Keratinocyte (primary cell): Measurements from ENCODE around the gene SCAF4.

Experiments
- EZH2 ChIP-seq: IDR thresholded peaks from one replicate; pipeline ENCODE4 v1.6.1; 2012; ENCODE audit warnings: inconsistent platforms, mild to moderate bottlenecking, low read length, moderate library complexity
- TF ChIP-seq, protein P1 (sequence below), 3 experiments: IDR thresholded peaks in 1 of 3; conservative IDR thresholded peaks in 1 of 3; optimal IDR thresholded peaks in 1 of 3; 2 replicates in 2 of 3; 3 replicates in 1 of 3; pipeline versions ENCODE3 to v1.5.1; 2011; ENCODE audit warnings: low read length in 3 of 3, mild to moderate bottlenecking in 3 of 3, moderate library complexity in 2 of 3, control low read depth in 1 of 3, inconsistent platforms in 1 of 3; ENCODE audit not compliant: insufficient read depth in 2 of 3; ENCODE audit errors: extremely low read depth in 1 of 3

DNA sequence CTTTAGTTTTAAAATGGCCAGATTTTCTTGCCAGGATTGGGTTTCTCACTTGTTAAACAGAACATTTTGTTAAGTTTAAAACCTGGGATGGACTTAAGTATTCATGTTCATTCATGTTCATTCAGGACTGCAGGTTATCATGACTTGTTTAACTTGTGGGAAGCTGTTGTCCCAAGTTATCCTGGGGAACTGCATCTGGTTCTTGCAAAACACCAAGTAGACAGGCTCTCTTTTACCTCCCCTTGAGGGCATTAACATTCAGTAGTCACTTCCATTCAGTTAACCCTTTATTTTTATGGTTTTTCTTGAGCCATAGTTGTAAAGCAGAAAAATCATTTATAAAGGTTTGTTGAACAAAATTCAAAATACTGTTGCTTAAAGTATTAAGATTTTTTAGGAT is 64.3 kb downstream of the SCAF4 start:
- no peak for TF ChIP-seq EZH2
- TF ChIP-seq, protein P1, sequence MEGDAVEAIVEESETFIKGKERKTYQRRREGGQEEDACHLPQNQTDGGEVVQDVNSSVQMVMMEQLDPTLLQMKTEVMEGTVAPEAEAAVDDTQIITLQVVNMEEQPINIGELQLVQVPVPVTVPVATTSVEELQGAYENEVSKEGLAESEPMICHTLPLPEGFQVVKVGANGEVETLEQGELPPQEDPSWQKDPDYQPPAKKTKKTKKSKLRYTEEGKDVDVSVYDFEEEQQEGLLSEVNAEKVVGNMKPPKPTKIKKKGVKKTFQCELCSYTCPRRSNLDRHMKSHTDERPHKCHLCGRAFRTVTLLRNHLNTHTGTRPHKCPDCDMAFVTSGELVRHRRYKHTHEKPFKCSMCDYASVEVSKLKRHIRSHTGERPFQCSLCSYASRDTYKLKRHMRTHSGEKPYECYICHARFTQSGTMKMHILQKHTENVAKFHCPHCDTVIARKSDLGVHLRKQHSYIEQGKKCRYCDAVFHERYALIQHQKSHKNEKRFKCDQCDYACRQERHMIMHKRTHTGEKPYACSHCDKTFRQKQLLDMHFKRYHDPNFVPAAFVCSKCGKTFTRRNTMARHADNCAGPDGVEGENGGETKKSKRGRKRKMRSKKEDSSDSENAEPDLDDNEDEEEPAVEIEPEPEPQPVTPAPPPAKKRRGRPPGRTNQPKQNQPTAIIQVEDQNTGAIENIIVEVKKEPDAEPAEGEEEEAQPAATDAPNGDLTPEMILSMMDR (optimal IDR thresholded peaks at IDR 0.05 in 1 of 3, IDR thresholded peaks at IDR 0.05 in 1 of 3, conservative IDR thresholded peaks at IDR 0.05 in 1 of 3; ENCODE audit: extremely low read depth in 1 of 3, insufficient read depth in 2 of 3, low read length in 3 of 3), result no peak
